Vagina (tissue), 2 donors: ENCODE data around the gene SCAPER. TPM values are rescaled to one million over a fixed set of nuclear protein-coding genes. Genes with fewer than 3 reads are reported as not detected.

ENCODE experiments used
- DNase-seq, 2 donors: peaks; one replicate each; pipeline ENCODE4 v3.0.0-alpha.2; 2017; ENCODE audit errors: extremely low spot score in 2 of 2
- H3K27ac ChIP-seq: fragments of 200-600 bp; sonication (generic); one replicate; pipeline ENCODE4 v1.5.1; 2019
- H3K27me3 ChIP-seq: fragments of 200-600 bp; sonication (generic); one replicate; pipeline ENCODE4 v1.5.1; 2019
- H3K36me3 ChIP-seq, 2 donors: fragments of 200-600 bp; sonication (generic); one replicate each; pipeline ENCODE4 v1.5.1; 2017 to 2019
- H3K4me1 ChIP-seq: fragments of 200-600 bp; sonication (generic); one replicate; pipeline ENCODE4 v1.5.1; 2019
- H3K4me3 ChIP-seq, 2 donors: fragments of 200-600 bp; sonication (generic); 1 replicate in 1 of 2; 2 replicates in 1 of 2; pipeline ENCODE4 v1.5.1; 2016 to 2019
- H3K9me3 ChIP-seq: fragments of 200-600 bp; sonication (generic); one replicate; pipeline ENCODE4 v1.5.1; 2019
- POLR2A ChIP-seq, 2 donors: fragments of 450-650 bp; IDR thresholded peaks; one replicate each; pipeline ENCODE4 v1.6.1; 2017; ENCODE audit warnings: antibody characterized with exemption in 2 of 2, mild to moderate bottlenecking in 2 of 2, moderate library complexity in 2 of 2
- POLR2AphosphoS5 ChIP-seq, 2 donors: sonication (generic); formaldehyde crosslinking; IDR thresholded peaks; one replicate each; pipeline ENCODE4 v1.9.0; 2017; ENCODE audit warnings: antibody characterized with exemption in 2 of 2, mild to moderate bottlenecking in 2 of 2, low read depth in 1 of 2; ENCODE audit not compliant: insufficient read depth in 1 of 2
- intact Hi-C: fragments of 100-400 bp; cut with DNase I; formaldehyde crosslinking; loops from one replicate; pipeline ENCODE4 v1.15.1; 2023
- total RNA-seq: library from RNA; depleted of rRNA; stranded (reverse); fragments of >200 nt; gene quantifications from one replicate; pipeline ENCODE4 v1.2.3, GENCODE V29; 2016
- TF ChIP-seq, protein P1 (sequence below), 3 experiments: fragments of 450-650 bp in 2 of 3; fragments of 200-600 bp in 1 of 3; sonication (generic) in 1 of 3; IDR thresholded peaks; one replicate each; pipeline ENCODE4 v1.5.1; 2017 to 2019; ENCODE audit warnings: antibody characterized with exemption in 3 of 3, mild to moderate bottlenecking in 2 of 3, moderate library complexity in 2 of 3

Gene SCAPER
- total RNA-seq, 1 donor from 2014 or later: 51.3 TPM

GRCh38 chr15:76327191-76328105, 577.7 kb downstream of the SCAPER start:
- Histone ChIP-seq H3K4me1 (no peaks in the 10 kb centered on the region), H3K4me3 (no peak overlapping the region), H3K27ac (no peak overlapping the region), H3K9me3 (no peaks in the 10 kb centered on the region), H3K36me3 (no peaks in the 10 kb centered on the region), H3K27me3 (no peaks in the 10 kb centered on the region)
- intact Hi-C loops: no loop called here
- no peak for DNase-seq
- TF ChIP-seq POLR2AphosphoS5 (IDR thresholded peaks at IDR 0.05; ENCODE audit: insufficient read depth in 1 of 2, low read depth in 1 of 2): no peak
- TF ChIP-seq, protein P1, sequence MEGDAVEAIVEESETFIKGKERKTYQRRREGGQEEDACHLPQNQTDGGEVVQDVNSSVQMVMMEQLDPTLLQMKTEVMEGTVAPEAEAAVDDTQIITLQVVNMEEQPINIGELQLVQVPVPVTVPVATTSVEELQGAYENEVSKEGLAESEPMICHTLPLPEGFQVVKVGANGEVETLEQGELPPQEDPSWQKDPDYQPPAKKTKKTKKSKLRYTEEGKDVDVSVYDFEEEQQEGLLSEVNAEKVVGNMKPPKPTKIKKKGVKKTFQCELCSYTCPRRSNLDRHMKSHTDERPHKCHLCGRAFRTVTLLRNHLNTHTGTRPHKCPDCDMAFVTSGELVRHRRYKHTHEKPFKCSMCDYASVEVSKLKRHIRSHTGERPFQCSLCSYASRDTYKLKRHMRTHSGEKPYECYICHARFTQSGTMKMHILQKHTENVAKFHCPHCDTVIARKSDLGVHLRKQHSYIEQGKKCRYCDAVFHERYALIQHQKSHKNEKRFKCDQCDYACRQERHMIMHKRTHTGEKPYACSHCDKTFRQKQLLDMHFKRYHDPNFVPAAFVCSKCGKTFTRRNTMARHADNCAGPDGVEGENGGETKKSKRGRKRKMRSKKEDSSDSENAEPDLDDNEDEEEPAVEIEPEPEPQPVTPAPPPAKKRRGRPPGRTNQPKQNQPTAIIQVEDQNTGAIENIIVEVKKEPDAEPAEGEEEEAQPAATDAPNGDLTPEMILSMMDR (IDR thresholded peaks at IDR 0.05): no peak
- TF ChIP-seq POLR2A (IDR thresholded peaks at IDR 0.05): no peak

DNA sequence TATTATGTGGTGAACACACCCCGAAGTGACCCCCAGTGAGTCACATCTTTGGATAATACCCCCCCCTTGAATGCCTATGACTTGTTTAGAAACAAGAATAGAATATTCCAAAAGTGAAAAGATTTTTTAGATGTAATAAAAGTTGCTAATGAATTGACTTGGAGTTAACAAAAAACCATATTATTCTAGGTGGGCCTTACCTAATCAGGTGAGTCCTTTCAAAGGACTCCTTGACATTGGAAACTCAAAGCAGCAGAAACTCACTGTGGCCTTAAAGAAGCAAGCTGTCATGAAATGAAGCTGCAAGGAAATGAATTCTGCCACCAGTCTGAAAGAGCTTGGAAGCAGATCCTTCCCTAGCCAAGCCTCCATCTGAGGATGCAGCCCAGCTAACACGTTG, 579.4 kb downstream of the SCAPER start:
- no peaks in the 10 kb centered on the region for H3K27me3 ChIP-seq
- H3K4me1 ChIP-seq: no peaks in the 10 kb centered on the region

DNA sequence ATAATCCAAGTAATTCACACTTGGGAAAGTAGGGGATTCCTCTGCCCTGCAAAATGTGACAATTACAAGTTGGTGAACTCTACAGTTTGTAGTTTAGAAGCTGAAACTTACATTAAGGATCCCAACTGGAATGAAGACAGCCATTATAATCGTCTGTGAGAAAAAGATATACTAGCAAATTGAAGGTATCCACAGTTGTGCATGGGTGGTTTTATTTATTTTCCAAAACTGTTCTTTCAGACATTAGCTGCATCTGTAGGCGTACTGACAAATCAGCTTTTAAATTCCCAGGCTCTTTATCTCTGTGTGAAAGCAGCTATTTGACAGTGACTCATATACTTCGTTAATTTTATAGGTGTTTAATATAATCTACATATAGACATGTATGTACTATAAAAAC, 581.1 kb downstream of the SCAPER start:
- Histone ChIP-seq H3K36me3 (no peaks in the 10 kb centered on the region), H3K27ac (no peak overlapping the region), H3K9me3 (no peaks in the 10 kb centered on the region), H3K4me1 (no peaks in the 10 kb centered on the region), H3K4me3 (no peak overlapping the region), H3K27me3 (no peaks in the 10 kb centered on the region)
- TF ChIP-seq, protein P1 (IDR thresholded peaks at IDR 0.05): no peak
- TF ChIP-seq POLR2A (IDR thresholded peaks at IDR 0.05) (no peak), POLR2AphosphoS5 (IDR thresholded peaks at IDR 0.05; ENCODE audit: insufficient read depth in 1 of 2, low read depth in 1 of 2) (no peak)
- intact Hi-C loops: no loop called here
- no peak for DNase-seq

More for the DNA sequence above, 579.4 kb downstream of the SCAPER start:
- no peak overlapping the region for H3K27ac ChIP-seq
- no peak overlapping the region for H3K4me3 ChIP-seq
- no peaks in the 10 kb centered on the region for H3K9me3 ChIP-seq
- H3K36me3 ChIP-seq: no peaks in the 10 kb centered on the region
- TF ChIP-seq POLR2AphosphoS5 (IDR thresholded peaks at IDR 0.05; ENCODE audit: insufficient read depth in 1 of 2, low read depth in 1 of 2) (no peak), POLR2A (IDR thresholded peaks at IDR 0.05) (no peak)
- TF ChIP-seq, protein P1 (IDR thresholded peaks at IDR 0.05): no peak
- no peak for DNase-seq
- intact Hi-C loops: no loop called here

DNA sequence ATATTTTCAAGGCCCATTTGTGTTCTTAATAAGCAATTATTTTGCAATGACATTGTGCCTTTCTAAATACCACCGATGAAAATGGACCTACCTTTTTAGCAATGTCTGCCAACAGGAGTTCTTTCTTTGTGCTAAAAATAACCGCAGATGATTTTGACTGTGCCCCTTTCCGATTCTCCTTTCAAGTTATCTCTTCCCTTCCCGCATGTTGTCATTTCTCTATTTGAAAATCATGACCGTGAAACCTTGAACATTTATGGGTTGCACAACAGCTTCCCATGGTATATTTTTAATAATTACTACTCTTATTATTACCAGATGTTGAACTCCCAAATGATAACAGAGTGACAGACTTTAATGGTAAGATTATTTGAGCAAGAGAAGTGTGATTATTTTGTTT, 583.5 kb downstream of the SCAPER start:
- H3K36me3 ChIP-seq: no peaks in the 10 kb centered on the region
- TF ChIP-seq, protein P1 (IDR thresholded peaks at IDR 0.05): no peak
- TF ChIP-seq POLR2A (IDR thresholded peaks at IDR 0.05): no peak
- no peak for TF ChIP-seq POLR2AphosphoS5 (IDR thresholded peaks at IDR 0.05; ENCODE audit: insufficient read depth in 1 of 2, low read depth in 1 of 2)
- intact Hi-C loops: no loop called here
- no peaks in the 10 kb centered on the region for H3K4me1 ChIP-seq
- no peaks in the 10 kb centered on the region for H3K9me3 ChIP-seq
- DNase-seq: no peak
- H3K27ac ChIP-seq: no peak overlapping the region
- H3K4me3 ChIP-seq: no peak overlapping the region
- no peaks in the 10 kb centered on the region for H3K27me3 ChIP-seq

DNA sequence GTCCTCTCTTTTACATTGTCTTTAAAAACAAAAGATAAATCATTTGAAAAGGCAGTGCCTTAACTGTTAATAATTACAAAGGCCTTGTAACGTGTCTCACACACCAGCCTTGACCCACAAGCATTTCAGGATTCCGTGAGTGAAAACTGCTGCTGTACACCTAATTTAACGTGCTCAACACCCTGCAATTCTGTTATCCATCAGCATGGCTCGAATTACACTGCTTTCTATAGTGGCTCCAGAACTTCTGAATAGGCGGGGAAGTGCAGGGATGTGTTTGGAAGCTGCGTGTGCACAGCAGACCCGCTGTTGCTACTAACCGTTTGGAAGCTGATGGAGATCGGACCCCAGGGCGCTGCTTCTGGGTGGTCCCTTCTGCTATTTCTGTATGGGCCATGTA, 584.0 kb downstream of the SCAPER start:
- DNase-seq: no peak
- no peak for TF ChIP-seq POLR2AphosphoS5 (IDR thresholded peaks at IDR 0.05; ENCODE audit: insufficient read depth in 1 of 2, low read depth in 1 of 2)
- no peak for TF ChIP-seq POLR2A (IDR thresholded peaks at IDR 0.05)
- TF ChIP-seq, protein P1 (IDR thresholded peaks at IDR 0.05): no peak
- H3K36me3 ChIP-seq: no peaks in the 10 kb centered on the region

More for the DNA sequence above, 584.0 kb downstream of the SCAPER start:
- Histone ChIP-seq H3K4me3 (no peak overlapping the region), H3K9me3 (no peaks in the 10 kb centered on the region), H3K27ac (no peak overlapping the region), H3K4me1 (no peaks in the 10 kb centered on the region), H3K27me3 (no peaks in the 10 kb centered on the region)
- intact Hi-C loops: no loop called here
